Activated naive CD8-positive, alpha-beta T cell treated with anti-CD3 and anti-CD28 coated beads for 36 hours (primary cell): ENCODE measurements around the gene NSMCE1. TPM values are rescaled to one million over a fixed set of nuclear protein-coding genes. Genes with fewer than 3 reads are reported as not detected.

Experiments
- DNase-seq: peaks from one replicate; pipeline ENCODE4 v3.0.0; 2021
- H3K27ac Mint-ChIP-seq: one replicate; pipeline ENCODE4 v1.8.0; 2022; ENCODE audit warnings: mild to moderate bottlenecking, moderate library complexity, mixed read lengths
- H3K27me3 Mint-ChIP-seq: one replicate; pipeline ENCODE4 v1.8.0; 2022; ENCODE audit warnings: mild to moderate bottlenecking, mixed read lengths
- H3K36me3 Mint-ChIP-seq: one replicate; pipeline ENCODE4 v1.8.0; 2021; ENCODE audit warnings: mild to moderate bottlenecking, mixed read lengths
- H3K4me1 Mint-ChIP-seq: one replicate; pipeline ENCODE4 v1.8.0; 2021; ENCODE audit warnings: mixed read lengths
- H3K4me3 Mint-ChIP-seq: one replicate; pipeline ENCODE4 v1.8.0; 2022; ENCODE audit warnings: mild to moderate bottlenecking, moderate library complexity, mixed read lengths
- H3K9me3 Mint-ChIP-seq: one replicate; pipeline ENCODE4 v1.8.0; 2022; ENCODE audit warnings: mixed read lengths
- total RNA-seq, 2 experiments: library from RNA; stranded (reverse); gene quantifications; one replicate each; pipeline ENCODE4 v1.2.3, GENCODE V29; 2021

Gene NSMCE1
- total RNA-seq, 2 experiments from 2014 or later: 133 to 146 TPM

GRCh38 chr16:27226476-27226875, 42.1 kb downstream of the NSMCE1 start:
- H3K4me3 Mint-ChIP-seq: no peak overlapping the region
- H3K27ac Mint-ChIP-seq: peak overlapping the region; percentile 30
- peaks cover 31% of the 10 kb centered on the region for H3K36me3 Mint-ChIP-seq
- peaks cover 36% of the 10 kb centered on the region for H3K4me1 Mint-ChIP-seq
- no peaks in the 10 kb centered on the region for H3K27me3 Mint-ChIP-seq
- no peak for DNase-seq
- no peaks in the 10 kb centered on the region for H3K9me3 Mint-ChIP-seq

GRCh38 chr16:27225536-27226360, 42.8 kb downstream of the NSMCE1 start:
- H3K36me3 Mint-ChIP-seq: peaks cover 24% of the 10 kb centered on the region
- H3K4me3 Mint-ChIP-seq: no peak overlapping the region
- H3K27me3 Mint-ChIP-seq: no peaks in the 10 kb centered on the region
- peaks cover 29% of the 10 kb centered on the region for H3K4me1 Mint-ChIP-seq
- no peaks in the 10 kb centered on the region for H3K9me3 Mint-ChIP-seq
- DNase-seq: no peak
- H3K27ac Mint-ChIP-seq: peak overlapping the region; percentile 62

GRCh38 chr16:27224741-27225300, 43.8 kb downstream of the NSMCE1 start:
- H3K4me3 Mint-ChIP-seq: no peak overlapping the region
- no peaks in the 10 kb centered on the region for H3K9me3 Mint-ChIP-seq
- no peak for DNase-seq
- peaks cover 20% of the 10 kb centered on the region for H3K36me3 Mint-ChIP-seq
- no peaks in the 10 kb centered on the region for H3K27me3 Mint-ChIP-seq
- H3K27ac Mint-ChIP-seq: peak overlapping the region; percentile 62
- peaks cover 23% of the 10 kb centered on the region for H3K4me1 Mint-ChIP-seq

DNA sequence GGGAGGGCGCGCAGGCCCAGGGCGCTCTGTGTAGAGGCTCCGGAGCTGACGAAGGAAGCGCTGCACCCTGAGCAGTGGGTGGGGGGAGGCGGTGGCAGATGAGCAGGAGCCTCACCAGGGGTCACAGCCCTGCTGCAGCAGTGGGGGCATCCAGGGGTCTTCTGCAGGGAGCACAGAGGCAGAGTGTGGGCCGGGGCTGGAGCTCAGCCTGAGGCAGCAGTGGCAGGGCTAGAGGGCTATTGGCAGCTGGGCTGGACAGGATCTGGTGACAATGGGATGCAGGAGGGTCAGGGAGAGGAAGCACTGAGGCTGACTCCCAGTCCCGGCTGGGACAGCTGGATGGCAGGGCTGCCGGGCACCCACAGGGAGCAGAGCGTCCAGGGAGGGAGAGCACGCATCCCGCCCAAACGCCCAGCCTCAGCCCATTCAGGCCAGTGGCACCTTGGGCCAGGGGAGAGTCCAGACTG, 44.3 kb downstream of the NSMCE1 start:
- no peaks in the 10 kb centered on the region for H3K27me3 Mint-ChIP-seq
- DNase-seq: no peak
- no peaks in the 10 kb centered on the region for H3K9me3 Mint-ChIP-seq
- H3K36me3 Mint-ChIP-seq: peaks cover 20% of the 10 kb centered on the region
- H3K4me3 Mint-ChIP-seq: no peak overlapping the region
- peaks cover 19% of the 10 kb centered on the region for H3K4me1 Mint-ChIP-seq
- peak overlapping the region; percentile 42 for H3K27ac Mint-ChIP-seq

GRCh38 chr16:27223701-27224100, 44.9 kb downstream of the NSMCE1 start:
- Mint-ChIP-seq H3K4me3 (no peak overlapping the region), H3K9me3 (no peaks in the 10 kb centered on the region), H3K27ac (peak overlapping the region; percentile 42), H3K27me3 (no peaks in the 10 kb centered on the region), H3K36me3 (peaks cover 14% of the 10 kb centered on the region), H3K4me1 (peaks cover 14% of the 10 kb centered on the region)
- DNase-seq: no peak

GRCh38 chr16:27223226-27223610, 45.4 kb downstream of the NSMCE1 start:
- Mint-ChIP-seq H3K4me3 (no peak overlapping the region), H3K27me3 (no peaks in the 10 kb centered on the region), H3K36me3 (peaks cover 9% of the 10 kb centered on the region), H3K27ac (no peak overlapping the region), H3K4me1 (peaks cover 14% of the 10 kb centered on the region), H3K9me3 (no peaks in the 10 kb centered on the region)
- DNase-seq: no peak

GRCh38 chr16:27222249-27223225, 46.0 kb downstream of the NSMCE1 start:
- no peak overlapping the region for H3K4me3 Mint-ChIP-seq

DNA sequence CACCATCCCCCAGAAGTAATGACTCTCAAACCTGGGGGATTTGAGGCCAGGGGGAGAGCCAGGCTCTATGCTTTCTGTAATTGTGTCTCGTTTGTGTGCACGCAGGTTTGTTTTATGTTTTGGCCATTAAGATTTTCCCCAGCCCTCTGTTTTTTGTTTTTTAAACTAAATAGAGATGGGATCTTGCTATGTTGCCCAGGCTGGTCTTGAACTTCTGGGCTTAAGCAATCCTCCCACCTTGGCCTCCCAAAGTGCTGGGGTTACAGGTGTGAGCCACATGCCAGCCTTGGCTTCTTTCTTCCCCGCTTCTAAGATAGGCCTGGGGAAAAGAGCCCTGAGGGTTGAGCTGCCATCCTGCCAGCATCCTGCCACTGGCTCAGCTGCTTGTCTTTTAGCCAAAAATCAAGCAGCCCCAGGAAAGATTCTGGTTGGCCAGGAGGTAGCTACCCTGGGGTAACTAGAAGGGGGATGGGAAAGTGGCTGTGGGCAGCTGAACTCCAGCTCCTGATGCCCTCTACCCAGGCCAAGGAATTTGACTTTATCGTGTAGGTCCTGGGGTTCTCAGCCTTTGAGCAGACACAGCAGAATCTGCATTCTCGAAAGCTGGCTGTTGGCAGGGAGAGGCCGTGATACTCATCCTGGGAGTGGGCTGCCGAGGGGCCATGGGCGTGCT, 46.9 kb downstream of the NSMCE1 start:
- Mint-ChIP-seq H3K36me3 (peaks cover 9% of the 10 kb centered on the region), H3K27me3 (no peaks in the 10 kb centered on the region), H3K4me1 (peaks cover 13% of the 10 kb centered on the region), H3K9me3 (no peaks in the 10 kb centered on the region), H3K4me3 (no peak overlapping the region), H3K27ac (no peak overlapping the region)
- DNase-seq: no peak

More at GRCh38 chr16:27222249-27223225, 46.0 kb downstream of the NSMCE1 start:
- Mint-ChIP-seq H3K4me1 (peaks cover 14% of the 10 kb centered on the region), H3K36me3 (peaks cover 9% of the 10 kb centered on the region), H3K27me3 (no peaks in the 10 kb centered on the region), H3K27ac (peak overlapping the region; percentile 58), H3K9me3 (no peaks in the 10 kb centered on the region)
- DNase-seq: no peak

DNA sequence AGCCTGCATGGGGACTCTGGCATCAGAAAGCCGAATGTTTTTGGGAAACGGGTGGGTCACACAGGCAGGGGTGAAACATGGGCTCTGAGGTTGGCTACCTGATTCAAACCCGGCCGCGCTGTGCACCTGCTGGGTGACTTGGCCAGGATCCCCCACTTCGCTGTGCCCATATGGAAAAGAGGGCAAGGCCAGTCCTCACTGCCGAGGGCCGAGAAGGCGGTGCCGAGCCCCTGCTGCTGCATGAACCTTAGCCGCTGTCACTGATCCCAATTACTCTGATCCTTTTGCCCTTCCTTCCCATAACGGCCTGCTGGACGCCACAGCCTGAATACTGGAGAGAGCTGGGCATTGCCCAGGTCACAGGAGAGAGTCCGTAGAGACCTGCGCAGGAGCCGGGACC, 47.6 kb downstream of the NSMCE1 start:
- Mint-ChIP-seq H3K4me1 (peaks cover 7% of the 10 kb centered on the region), H3K36me3 (peaks cover 9% of the 10 kb centered on the region), H3K27me3 (no peaks in the 10 kb centered on the region), H3K9me3 (no peaks in the 10 kb centered on the region), H3K27ac (no peak overlapping the region), H3K4me3 (no peak overlapping the region)
- DNase-seq: no peak

- Mint-ChIP-seq H3K36me3 (peaks cover 9% of the 10 kb centered on the region), H3K27me3 (no peaks in the 10 kb centered on the region), H3K4me1 (peaks cover 3% of the 10 kb centered on the region), H3K4me3 (no peak overlapping the region), H3K27ac (no peak overlapping the region), H3K9me3 (no peaks in the 10 kb centered on the region)
- no peak for DNase-seq
Observed at GRCh38 chr16:27220527-27220926, 48.0 kb downstream of the NSMCE1 start.

DNA sequence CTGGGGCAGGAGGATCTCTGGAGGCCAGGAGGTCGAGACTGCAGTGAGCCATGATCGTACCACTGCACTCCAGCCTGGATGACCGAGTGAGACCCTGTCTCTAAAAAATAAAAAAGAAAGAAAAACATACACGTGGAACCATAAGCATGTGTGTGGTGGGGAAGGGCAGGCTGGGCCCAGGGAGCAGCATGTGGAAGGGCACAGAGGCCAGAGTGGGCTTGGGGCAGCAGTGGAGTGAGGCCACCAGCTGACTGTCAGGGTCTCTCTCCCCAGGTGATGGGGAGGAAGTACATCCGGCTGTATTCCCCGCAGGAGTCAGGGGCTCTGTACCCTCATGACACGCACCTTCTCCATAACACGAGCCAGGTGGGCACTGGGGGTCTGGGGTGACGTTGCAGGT, 48.5 kb downstream of the NSMCE1 start:
- no peak for DNase-seq
- Mint-ChIP-seq H3K4me3 (no peak overlapping the region), H3K36me3 (peaks cover 9% of the 10 kb centered on the region), H3K4me1 (peaks cover 3% of the 10 kb centered on the region), H3K27ac (no peak overlapping the region), H3K9me3 (no peaks in the 10 kb centered on the region), H3K27me3 (no peaks in the 10 kb centered on the region)

GRCh38 chr16:27219161-27219560, 49.4 kb downstream of the NSMCE1 start:
- no peak for DNase-seq
- Mint-ChIP-seq H3K27ac (no peak overlapping the region), H3K36me3 (peaks cover 5% of the 10 kb centered on the region)

GRCh38 chr16:27218756-27219155, 49.8 kb downstream of the NSMCE1 start:
- Mint-ChIP-seq H3K9me3 (no peaks in the 10 kb centered on the region), H3K4me3 (no peak overlapping the region), H3K27ac (no peak overlapping the region), H3K27me3 (no peaks in the 10 kb centered on the region), H3K4me1 (no peaks in the 10 kb centered on the region), H3K36me3 (peaks cover under 1% of the 10 kb centered on the region)
- DNase-seq: no peak

More at GRCh38 chr16:27219161-27219560, 49.4 kb downstream of the NSMCE1 start:
- Mint-ChIP-seq H3K9me3 (no peaks in the 10 kb centered on the region), H3K4me3 (no peak overlapping the region), H3K4me1 (peaks cover 3% of the 10 kb centered on the region), H3K27me3 (no peaks in the 10 kb centered on the region)

DNA sequence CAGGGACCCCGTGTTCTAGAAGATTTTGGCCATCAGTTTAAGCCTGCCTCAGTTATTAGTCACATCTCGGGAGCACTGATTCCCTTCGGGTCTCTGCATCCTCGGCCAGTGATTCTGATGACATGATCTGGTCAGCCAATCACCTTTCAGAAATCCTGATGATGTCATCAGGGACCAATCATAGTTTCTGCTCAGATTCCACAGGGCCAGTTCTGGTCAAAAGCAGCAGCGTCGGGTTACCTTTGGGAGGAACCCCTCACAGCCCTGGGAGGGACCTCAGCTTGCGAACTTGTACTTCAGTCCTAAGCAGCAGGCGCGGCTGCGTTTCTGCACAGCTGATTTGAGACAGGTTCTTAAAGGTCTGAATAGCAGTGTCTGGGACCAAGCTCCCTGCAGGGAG, 51.3 kb downstream of the NSMCE1 start:
- Mint-ChIP-seq H3K36me3 (peaks cover 4% of the 10 kb centered on the region), H3K27ac (no peak overlapping the region), H3K4me3 (no peak overlapping the region), H3K9me3 (no peaks in the 10 kb centered on the region), H3K27me3 (no peaks in the 10 kb centered on the region), H3K4me1 (no peaks in the 10 kb centered on the region)
- no peak for DNase-seq
